Left lung (tissue), 10 donors: Measurements from ENCODE around the gene TMX2. TPM values are rescaled to one million over a fixed set of nuclear protein-coding genes. Genes with fewer than 3 reads are reported as not detected.

Experiments
- ATAC-seq: fragments of 200-7000 bp; cut with Tn5 transposase; one replicate; pipeline ENCODE4 v1.9.1; 2020; ENCODE audit warnings: moderate library complexity
- DNase-seq, 4 donors: peaks; one replicate each; pipeline ENCODE4 v3.0.0-alpha.2; 2013 to 2020
- H3K27ac ChIP-seq, 2 donors: fragments of 200-600 bp; sonication (generic) in 1 of 2; one replicate each; pipeline versions ENCODE4 v1.5.0 to v1.8.0; 2020 to 2021
- H3K27me3 ChIP-seq, 2 donors: fragments of 200-600 bp; sonication (generic) in 1 of 2; one replicate each; pipeline versions ENCODE4 v1.5.0 to v1.8.0; 2020 to 2021
- H3K36me3 ChIP-seq, 2 donors: fragments of 200-600 bp; sonication (generic) in 1 of 2; one replicate each; pipeline versions ENCODE4 v1.5.0 to v1.8.0; 2020 to 2021
- H3K4me1 ChIP-seq, 2 donors: fragments of 200-600 bp; one replicate each; pipeline ENCODE4 v1.8.0; 2021
- H3K4me3 ChIP-seq, 2 donors: fragments of 200-600 bp; sonication (generic) in 1 of 2; one replicate each; pipeline versions ENCODE4 v1.5.0 to v1.8.0; 2020 to 2021; ENCODE audit warnings: mild to moderate bottlenecking in 1 of 2
- H3K9me3 ChIP-seq, 2 donors: fragments of 200-600 bp; sonication (generic) in 1 of 2; one replicate each; pipeline versions ENCODE4 v1.5.0 to v1.8.0; 2020 to 2021
- intact Hi-C, 2 donors: fragments of 100-400 bp; cut with DNase I; formaldehyde crosslinking; loops; one replicate each; pipeline versions ENCODE4 v1.11.2 to v1.14.2; 2022
- polyA plus RNA-seq, 6 donors: library from polyadenylated mRNA; unstranded; fragments of 120-200 nt; gene quantifications; one replicate each; pipeline ENCODE4 v1.2.1, GENCODE V29; 2013; ENCODE audit not compliant: insufficient read length in 6 of 6
- total RNA-seq, 2 donors: library from RNA; stranded (reverse); fragmentation: NEBNext Ultra II Directional; extraction: Animal tissue kit (Norgen Biotek cat#: 25700); gene quantifications; one replicate each; pipeline ENCODE4 v1.2.1, GENCODE V29; 2021
- TF ChIP-seq, protein P1 (sequence below), 2 donors: fragments of 200-600 bp; sonication (generic) in 1 of 2; IDR thresholded peaks; one replicate each; pipeline versions ENCODE4 v1.5.0 to v1.8.0; 2021; ENCODE audit warnings: antibody characterized with exemption in 2 of 2
- donor health status: DM: no; HTN: yes; CAD: no.
- donor health status: DM: no; HTN: no; CAD: no.

The TMX2 gene
- total and polyA plus RNA-seq, 8 donors = 67.7 to 107 (median 90.4) TPM

DNA sequence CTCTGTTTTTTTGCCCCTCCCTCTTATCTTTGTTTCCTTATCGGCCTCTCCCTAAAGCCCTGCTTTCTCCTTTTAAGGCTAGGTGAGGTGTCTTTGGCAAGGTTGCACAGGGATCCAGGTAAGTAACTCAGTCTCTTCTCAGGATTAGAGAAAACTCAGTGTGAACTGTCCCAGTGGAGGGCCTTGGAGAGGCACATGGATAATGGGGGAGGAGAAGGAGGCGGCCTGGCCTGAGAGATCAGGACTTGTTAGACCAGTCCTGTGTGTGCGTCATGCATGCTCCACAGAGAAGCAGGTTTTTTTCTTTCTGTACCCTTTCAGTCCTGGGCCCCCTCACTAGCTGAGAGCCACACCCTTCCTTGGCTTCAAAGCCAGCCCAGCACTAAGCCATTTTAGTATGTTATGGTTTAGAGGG is 69.1 kb downstream of the TMX2 start:
- ATAC-seq (peak; percentile 74), DNase-seq (peak in 2 of 4 donors; percentile 81 to 84)
- TF ChIP-seq, protein P1, sequence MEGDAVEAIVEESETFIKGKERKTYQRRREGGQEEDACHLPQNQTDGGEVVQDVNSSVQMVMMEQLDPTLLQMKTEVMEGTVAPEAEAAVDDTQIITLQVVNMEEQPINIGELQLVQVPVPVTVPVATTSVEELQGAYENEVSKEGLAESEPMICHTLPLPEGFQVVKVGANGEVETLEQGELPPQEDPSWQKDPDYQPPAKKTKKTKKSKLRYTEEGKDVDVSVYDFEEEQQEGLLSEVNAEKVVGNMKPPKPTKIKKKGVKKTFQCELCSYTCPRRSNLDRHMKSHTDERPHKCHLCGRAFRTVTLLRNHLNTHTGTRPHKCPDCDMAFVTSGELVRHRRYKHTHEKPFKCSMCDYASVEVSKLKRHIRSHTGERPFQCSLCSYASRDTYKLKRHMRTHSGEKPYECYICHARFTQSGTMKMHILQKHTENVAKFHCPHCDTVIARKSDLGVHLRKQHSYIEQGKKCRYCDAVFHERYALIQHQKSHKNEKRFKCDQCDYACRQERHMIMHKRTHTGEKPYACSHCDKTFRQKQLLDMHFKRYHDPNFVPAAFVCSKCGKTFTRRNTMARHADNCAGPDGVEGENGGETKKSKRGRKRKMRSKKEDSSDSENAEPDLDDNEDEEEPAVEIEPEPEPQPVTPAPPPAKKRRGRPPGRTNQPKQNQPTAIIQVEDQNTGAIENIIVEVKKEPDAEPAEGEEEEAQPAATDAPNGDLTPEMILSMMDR (IDR thresholded peaks at IDR 0.05) = no peak
- Histone ChIP-seq H3K9me3 (no peaks in the 10 kb centered on the region), H3K27ac (peak overlapping the region; percentile 82 to 88), H3K4me3 (no peak overlapping the region), H3K27me3 (no peaks in the 10 kb centered on the region), H3K4me1 (peaks cover 65 to 99% of the 10 kb centered on the region in 2 donors), H3K36me3 (no peaks in the 10 kb centered on the region)
- intact Hi-C loops = no loop called here

DNA sequence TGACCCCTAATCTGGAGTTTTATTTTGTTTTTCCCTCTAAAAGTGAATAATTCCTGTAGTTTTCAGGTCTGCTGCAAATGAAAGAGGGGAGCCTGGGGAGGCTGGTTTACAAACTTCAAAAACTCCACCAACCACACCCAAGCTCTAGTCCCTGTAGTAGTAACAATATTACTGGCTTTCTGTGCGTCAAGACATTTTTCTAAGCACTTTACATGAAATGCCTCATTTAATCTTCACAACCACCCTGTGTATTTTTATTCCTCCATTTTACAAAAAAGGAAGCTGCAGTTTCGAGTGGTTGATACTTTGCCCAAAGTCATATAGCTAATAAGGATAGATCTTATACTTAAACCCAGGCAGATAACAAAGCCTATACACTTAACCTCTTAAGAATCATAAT is 72.7 kb downstream of the TMX2 start:
- no peaks in the 10 kb centered on the region for H3K36me3 ChIP-seq
- intact Hi-C loops = no loop called here
- H3K4me1 ChIP-seq = peaks cover 54 to 100% of the 10 kb centered on the region in 2 donors
- no peaks in the 10 kb centered on the region for H3K27me3 ChIP-seq
- no peak overlapping the region for H3K4me3 ChIP-seq
- peak overlapping the region; percentile 0 to 57 for H3K27ac ChIP-seq
- TF ChIP-seq, protein P1 (IDR thresholded peaks at IDR 0.05) = no peak
- no peak for ATAC-seq
- DNase-seq = no peak
- no peaks in the 10 kb centered on the region for H3K9me3 ChIP-seq

DNA sequence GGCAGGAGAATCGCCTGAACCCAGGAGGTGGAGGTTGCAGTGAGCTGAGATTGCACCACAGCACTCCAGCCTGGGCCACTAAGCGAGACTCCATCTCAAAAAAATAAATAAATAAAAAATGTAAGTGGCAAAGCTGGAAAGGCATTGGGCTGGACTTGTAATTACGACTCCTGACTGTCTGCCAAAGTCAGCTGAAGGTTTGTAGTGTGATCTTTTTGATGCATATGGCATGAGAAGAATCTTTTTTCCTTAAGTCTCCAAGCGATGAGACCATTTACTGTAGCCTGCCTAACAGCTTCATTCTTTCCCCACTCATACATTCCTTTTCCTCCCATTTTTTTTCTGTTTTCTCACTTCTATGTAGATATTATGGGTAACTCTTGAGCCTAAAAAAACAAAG is 74.0 kb downstream of the TMX2 start:
- Histone ChIP-seq H3K27ac (peak overlapping the region in 1 of 2 donors; percentile 45), H3K4me3 (no peak overlapping the region), H3K36me3 (peaks cover 0 to under 1% of the 10 kb centered on the region in 2 donors), H3K9me3 (no peaks in the 10 kb centered on the region), H3K27me3 (no peaks in the 10 kb centered on the region), H3K4me1 (peaks cover 45 to 100% of the 10 kb centered on the region in 2 donors)
- intact Hi-C loops = no loop called here
- no peak for ATAC-seq
- DNase-seq = no peak
- TF ChIP-seq, protein P1 (IDR thresholded peaks at IDR 0.05) = no peak

DNA sequence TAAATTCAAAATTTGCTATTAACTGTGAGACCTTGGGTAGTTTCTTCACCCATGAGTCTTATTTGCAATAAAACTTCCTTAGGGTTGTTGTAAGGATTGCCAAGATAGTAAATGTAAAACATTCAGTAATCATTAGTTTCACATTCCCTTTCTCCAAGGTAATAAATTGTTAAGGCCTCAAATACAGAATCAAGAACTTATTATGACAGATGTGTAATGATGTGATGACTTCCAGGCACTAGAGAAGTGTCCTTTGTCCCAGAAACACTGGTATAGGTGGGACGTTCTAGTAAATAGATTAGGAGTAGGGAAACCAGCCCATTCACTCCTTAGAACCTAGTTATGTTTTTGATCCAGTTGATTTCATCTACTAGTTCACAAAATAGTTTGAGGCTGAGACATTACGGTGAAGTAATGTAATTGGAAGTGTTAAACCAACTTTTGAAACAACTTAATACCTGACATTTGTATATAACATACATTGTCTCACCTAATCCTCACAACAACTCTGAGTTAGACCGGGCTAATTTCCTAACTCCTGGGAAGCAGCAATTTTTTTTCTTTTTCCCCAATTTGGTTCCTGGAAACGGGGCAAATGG is 74.7 kb downstream of the TMX2 start:
- H3K4me1 ChIP-seq = peaks cover 46 to 100% of the 10 kb centered on the region in 2 donors
- ATAC-seq = no peak

More for the DNA sequence above, 74.7 kb downstream of the TMX2 start:
- H3K27me3 ChIP-seq = no peaks in the 10 kb centered on the region
- peak overlapping the region in 1 of 2 donors; percentile 45 for H3K27ac ChIP-seq
- peaks cover 0 to 5% of the 10 kb centered on the region in 2 donors for H3K36me3 ChIP-seq
- TF ChIP-seq, protein P1 (IDR thresholded peaks at IDR 0.05) = no peak
- intact Hi-C loops = no loop called here
- H3K9me3 ChIP-seq = no peaks in the 10 kb centered on the region
- H3K4me3 ChIP-seq = no peak overlapping the region
- DNase-seq = no peak
